GM18519 (cell line): ENCODE measurements around the gene GRIP1.

Experiments
- ATAC-seq: cut with Tn5 transposase; IDR thresholded peaks from one replicate; pipeline ENCODE4 v1.9.1; 2021; ENCODE audit warnings: mild to moderate bottlenecking, moderate library complexity; ENCODE audit not compliant: unreplicated experiment, low FRiP score

GRIP1 gene

DNA sequence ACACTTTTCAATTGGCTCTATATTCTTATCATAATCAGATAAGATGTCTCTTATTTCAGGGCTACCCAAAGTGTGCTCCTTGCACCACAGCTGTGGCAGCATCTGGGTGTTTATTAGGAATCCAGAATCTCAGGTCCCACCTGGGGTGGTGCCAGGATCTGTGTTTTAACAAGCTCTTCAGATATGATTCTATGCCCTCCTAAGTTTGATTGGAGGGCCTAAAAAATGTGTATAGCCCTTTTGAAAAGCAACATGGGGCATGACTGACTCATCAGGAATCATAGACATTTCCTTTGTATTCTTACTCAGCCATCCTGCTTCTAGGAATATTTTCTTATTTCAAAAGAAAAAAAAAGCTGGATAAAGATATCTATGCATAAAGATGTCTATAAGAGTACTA is 273.5 kb downstream of the GRIP1 start:
- ATAC-seq: no peak

DNA sequence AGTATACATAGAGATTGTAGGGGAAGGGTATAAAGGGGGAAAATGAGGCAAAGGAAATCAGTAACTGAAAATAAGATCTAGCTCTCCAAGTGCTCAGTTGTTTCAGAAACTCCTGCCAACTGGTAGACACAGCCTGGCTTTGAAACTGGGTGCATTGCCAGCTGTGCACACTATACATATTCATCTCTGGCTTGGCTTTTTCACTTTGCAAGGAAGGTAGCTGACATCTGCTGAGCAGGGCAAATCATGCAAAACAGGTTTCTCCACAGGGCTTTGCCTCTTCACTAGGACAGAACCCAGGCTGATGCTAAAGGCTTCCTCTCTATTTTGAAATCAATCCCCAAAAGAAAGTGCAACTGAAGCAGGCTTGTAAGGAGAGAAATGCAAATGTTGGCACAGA is 275.1 kb downstream of the GRIP1 start:
- ATAC-seq: peak; percentile 56

GRCh38 chr12:66399911-66400306 is 279.0 kb downstream of the GRIP1 start:
- ATAC-seq: no peak

GRCh38 chr12:66398931-66399910 is 279.7 kb downstream of the GRIP1 start:
- no peak for ATAC-seq

DNA sequence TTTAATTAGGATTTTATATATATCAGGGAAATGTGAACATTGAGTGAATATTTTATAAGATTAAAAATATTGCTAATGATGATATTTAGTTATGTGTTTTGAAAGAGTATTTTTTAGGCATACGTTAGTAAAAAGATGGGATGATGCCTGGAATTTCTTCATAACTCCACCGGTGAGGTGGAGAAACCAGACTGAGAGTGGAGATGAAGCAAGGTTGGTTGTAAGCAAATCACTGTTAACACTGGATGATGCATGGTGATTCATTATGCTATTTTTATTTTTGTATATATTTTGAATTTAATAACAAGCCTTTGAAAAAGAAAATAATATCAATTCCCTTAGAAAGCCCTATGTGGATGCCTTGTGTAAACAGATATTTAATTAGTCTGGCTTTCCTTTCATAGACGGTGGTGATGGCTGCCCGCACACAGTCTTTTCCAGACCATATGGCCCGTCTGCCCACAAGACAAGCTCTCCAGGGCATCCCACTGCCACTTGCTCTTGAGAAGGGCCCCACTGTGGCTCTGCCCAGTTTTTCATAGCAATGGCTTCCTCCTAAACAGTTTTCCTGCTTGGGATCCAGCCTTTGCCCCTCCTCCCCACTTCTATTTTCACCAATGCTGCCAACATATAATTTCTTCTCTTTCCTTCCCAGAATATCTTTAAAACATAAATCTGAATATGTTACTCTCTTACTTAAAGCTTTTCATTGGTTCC is 281.1 kb downstream of the GRIP1 start:
- ATAC-seq: no peak

DNA sequence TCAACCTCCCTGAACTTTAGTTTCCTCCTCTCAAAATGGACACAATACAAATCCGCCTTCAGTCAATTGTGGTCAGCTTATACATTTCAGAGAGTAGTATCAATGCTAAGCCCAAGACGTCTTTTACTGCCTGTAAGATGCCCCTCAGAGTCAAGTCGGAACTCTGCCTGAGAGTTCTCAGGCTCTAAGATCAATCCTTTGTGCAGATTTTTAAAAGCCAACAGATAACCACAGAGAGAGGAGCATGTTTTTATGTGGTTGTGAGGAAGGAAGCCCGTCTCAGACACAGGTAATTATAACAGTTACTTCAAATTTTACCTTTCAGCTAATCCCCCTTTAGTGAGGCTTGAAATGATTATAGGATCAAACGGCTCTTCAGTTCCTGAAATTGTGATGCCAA is 285.0 kb downstream of the GRIP1 start:
- no peak for ATAC-seq

GRCh38 chr12:66392266-66392915 is 286.5 kb downstream of the GRIP1 start:
- ATAC-seq: no peak

GRCh38 chr12:66388517-66388916 is 290.4 kb downstream of the GRIP1 start:
- no peak for ATAC-seq

DNA sequence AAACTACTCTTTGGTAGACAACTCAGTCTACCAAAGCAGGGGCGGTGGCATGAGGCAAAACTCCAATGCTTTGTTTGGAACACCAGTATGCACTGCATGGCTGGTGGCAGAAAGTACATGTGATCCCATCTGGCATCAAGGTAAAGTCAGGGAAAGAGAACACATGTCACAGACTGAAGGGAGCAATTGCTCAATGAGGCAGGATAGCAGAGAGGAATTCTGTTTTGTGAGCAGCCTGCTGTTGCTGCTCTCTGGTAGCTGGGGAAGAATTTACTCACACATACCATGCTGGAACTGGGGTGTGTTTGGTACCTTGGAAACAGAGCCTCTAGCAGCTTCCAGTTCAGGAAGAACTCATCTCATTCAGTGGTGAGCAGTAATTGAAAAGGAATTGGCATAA is 291.8 kb downstream of the GRIP1 start:
- no peak for ATAC-seq

GRCh38 chr12:66380769-66381535 is 297.9 kb downstream of the GRIP1 start:
- ATAC-seq: no peak

DNA sequence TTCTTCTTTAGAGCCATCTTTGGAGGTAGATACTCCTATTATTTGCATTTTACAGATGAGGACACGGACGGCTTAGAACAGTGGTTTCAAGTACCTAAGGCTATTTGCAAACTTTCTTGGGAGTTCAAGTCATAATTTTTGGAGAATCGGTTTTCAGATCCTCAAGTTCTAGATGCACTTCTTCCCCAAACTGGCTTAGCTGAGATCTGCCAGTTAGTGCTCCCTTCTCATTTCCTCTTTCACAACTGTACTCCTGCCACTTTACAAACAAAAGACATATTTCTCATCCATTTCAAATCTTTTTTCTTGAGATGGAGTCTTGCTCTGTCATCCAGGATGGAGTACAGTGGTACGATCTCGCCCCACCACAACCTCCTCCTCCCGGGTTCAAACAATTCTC is 299.3 kb downstream of the GRIP1 start:
- no peak for ATAC-seq

DNA sequence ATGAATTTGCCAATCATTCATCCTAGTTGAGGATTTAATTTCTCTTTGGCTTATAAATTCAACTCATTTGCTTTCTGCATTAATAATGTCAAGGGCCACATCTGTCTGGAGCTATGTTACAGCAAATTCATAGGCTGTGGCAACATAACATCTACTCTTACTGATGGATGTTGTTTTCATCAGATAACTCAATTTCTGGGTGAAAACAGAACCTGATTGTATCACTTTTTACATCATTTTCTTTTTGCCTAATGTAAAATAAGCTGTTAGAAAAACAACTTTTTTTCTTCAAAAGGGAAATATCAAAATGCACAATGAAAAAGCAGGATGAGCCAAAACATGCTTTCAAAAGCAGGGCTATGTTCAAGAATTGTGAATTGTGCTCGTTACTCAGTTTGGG is 303.3 kb downstream of the GRIP1 start:
- ATAC-seq: no peak

GRCh38 chr12:66371982-66372381 is 306.9 kb downstream of the GRIP1 start:
- no peak for ATAC-seq

DNA sequence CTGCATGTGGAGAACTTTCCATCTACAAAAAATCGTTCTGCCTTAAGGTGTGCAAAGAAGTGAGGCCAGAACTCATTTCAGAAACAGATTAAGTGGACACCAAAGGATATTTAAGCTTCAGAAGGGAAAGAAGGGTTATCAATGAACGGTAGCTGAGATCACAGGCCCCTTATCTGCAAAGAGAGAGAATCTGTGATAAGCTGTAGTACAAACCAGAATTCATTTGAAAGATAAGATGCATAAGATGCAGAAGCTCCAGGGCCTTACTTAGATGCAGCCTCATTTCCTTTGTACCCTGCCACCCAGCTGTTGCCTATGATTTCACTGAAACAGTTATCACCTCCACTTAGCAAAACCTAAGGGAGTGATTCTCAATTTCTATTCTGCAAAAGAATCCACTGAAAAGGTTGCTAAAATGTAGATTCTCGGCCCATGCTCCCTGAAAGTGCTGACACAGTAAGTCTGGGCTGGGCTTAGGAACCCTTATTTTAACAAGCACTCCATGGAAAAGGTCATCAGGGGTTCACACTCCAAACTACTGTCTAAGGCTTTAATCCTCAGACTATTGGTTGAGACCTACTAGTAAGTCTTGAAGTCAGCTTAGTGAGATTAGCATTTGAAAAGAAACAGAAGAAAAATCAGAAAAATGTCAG is 311.7 kb downstream of the GRIP1 start:
- ATAC-seq: no peak

DNA sequence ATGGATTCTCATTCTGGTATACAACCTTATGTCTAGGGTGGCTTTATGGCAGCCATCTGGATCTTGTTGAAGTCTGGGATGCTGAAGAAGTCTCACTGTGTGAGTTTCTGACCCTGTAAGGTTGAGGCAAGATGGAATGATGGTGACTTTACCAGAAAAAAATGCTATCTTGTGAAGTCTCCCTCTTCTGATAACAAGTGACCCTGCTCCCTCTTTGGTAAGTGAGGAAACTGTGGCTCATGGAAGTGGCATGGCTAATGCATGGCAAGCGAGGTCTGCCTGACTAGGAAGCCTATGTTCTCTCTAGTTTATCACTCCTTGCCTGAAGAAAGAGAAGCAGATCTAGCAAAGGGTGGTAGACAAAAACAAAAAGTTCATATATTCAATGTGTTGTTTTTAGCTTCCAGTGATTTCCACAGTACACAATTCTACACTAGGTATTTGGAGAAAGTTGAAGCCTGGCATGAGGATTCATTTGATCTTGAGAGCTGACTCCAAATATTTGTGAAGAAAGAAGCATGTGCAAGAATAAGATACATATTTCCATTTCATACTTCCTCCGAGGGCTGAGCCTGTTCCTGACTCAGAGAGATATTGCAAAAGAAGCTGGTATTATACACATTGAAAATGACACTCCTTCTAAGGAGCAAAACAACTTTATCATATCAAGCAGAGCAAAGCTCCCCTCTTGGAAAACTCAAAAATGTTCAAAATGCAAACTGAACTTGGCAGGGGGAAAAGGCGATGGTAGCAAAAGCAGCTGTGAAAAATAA is 313.0 kb downstream of the GRIP1 start:
- no peak for ATAC-seq

GRCh38 chr12:66361703-66362102 is 317.2 kb downstream of the GRIP1 start:
- no peak for ATAC-seq

DNA sequence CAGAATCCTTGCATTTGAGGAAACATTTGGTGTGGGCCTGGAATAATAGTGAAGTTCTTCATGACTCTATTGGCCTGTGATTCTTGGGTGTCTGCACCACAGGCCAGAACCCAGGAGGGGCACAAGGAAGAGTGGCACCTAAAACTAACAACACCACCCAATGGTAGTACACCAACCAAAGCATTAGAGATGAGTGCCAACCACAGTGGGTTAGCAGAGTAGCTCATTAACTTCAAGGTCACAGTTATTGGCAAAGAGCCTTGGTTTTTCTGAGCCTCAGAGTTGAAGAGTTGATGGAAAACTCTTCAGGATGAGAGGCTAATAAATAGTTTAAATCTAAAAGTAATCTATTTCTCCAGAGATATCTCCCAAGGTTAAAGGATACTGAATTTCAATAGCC is 319.6 kb downstream of the GRIP1 start:
- no peak for ATAC-seq

- ATAC-seq: no peak
These were observed 324.6 kb downstream of the GRIP1 start for GRCh38 chr12:66354291-66354690.

- no peak for ATAC-seq
These were observed 326.0 kb downstream of the GRIP1 start for GRCh38 chr12:66352899-66353298.
